PC-9 (cell line): ENCODE measurements around the gene FUNDC2. TPM values are rescaled to one million over a fixed set of nuclear protein-coding genes. Genes with fewer than 3 reads are reported as not detected.

ENCODE experiments used
- BruUV-seq: library from RNA; stranded (reverse); fragments of 400-500 nt; replicated peaks from 2 replicates; lab custom pipeline; 2021; lab: Mats Ljungman, UMichigan
- CTCF ChIA-PET: fragments of 300-600 bp; sonication (Branson Sonifier 250); formaldehyde crosslinking; loops from one replicate; lab custom pipeline; 2022; ENCODE audit warnings: antibody characterized with exemption; lab: Charles Lee
- POLR2A ChIA-PET: fragments of 300-600 bp; sonication (Branson Sonifier 250); formaldehyde crosslinking; loops from one replicate; lab custom pipeline; 2022; ENCODE audit warnings: antibody characterized with exemption; ENCODE audit not compliant: unreplicated experiment; lab: Charles Lee
- DNase-seq, 2 experiments: peaks; one replicate each; pipeline versions ENCODE4 v3.0.0 to v3.0.0-alpha.2; 2015 to 2022; ENCODE audit warnings: mixed read lengths in 1 of 2
- H2AFZ ChIP-seq: fragments of 200-600 bp; sonication (generic); 2 replicates; pipeline ENCODE4 v1.8.1; 2017; ENCODE audit warnings: antibody characterized with exemption
- H3F3A ChIP-seq: fragments of 200-600 bp; sonication (generic); 2 replicates; pipeline ENCODE4 v1.8.1; 2017; ENCODE audit warnings: antibody characterized with exemption, mild to moderate bottlenecking, low read depth; ENCODE audit not compliant: insufficient read depth
- H3K27ac ChIP-seq: fragments of 200-600 bp; sonication (generic); 2 replicates; pipeline ENCODE4 v1.6.1; 2016; ENCODE audit warnings: mixed run types
- H3K27me3 ChIP-seq: fragments of 200-600 bp; sonication (generic); 2 replicates; pipeline ENCODE4 v1.6.1; 2016; ENCODE audit warnings: low read depth, mixed run types; ENCODE audit not compliant: insufficient read depth
- H3K36me3 ChIP-seq: fragments of 200-600 bp; sonication (generic); 2 replicates; pipeline ENCODE4 v1.6.1; 2016; ENCODE audit warnings: low read depth, mixed run types
- H3K4me1 ChIP-seq: fragments of 200-600 bp; sonication (generic); replicated peaks from 2 replicates; pipeline ENCODE4 v1.6.1; 2016; ENCODE audit warnings: mixed run types; ENCODE audit not compliant: insufficient read depth
- H3K4me2 ChIP-seq: fragments of 200-600 bp; sonication (generic); 2 replicates; pipeline ENCODE4 v1.6.1; 2017; ENCODE audit warnings: mixed run types
- H3K4me3 ChIP-seq: fragments of 200-600 bp; sonication (generic); 2 replicates; pipeline ENCODE4 v1.6.1; 2016; ENCODE audit warnings: mixed run types
- H3K79me2 ChIP-seq: fragments of 200-600 bp; sonication (generic); 2 replicates; pipeline ENCODE4 v1.6.1; 2017; ENCODE audit warnings: low read depth, mixed run types
- H3K9me2 ChIP-seq: fragments of 200-600 bp; sonication (generic); 2 replicates; pipeline ENCODE4 v1.8.1; 2017; ENCODE audit warnings: mild to moderate bottlenecking; ENCODE audit not compliant: insufficient read depth
- H3K9me3 ChIP-seq: fragments of 200-600 bp; sonication (generic); 2 replicates; pipeline ENCODE4 v1.8.1; 2016; ENCODE audit warnings: low read depth; ENCODE audit not compliant: insufficient read depth
- H4K20me1 ChIP-seq: fragments of 200-600 bp; sonication (generic); 2 replicates; pipeline ENCODE4 v1.8.1; 2017; ENCODE audit not compliant: insufficient read depth
- CTCF ChIP-seq: fragments of 200-600 bp; sonication (generic); conservative IDR thresholded peaks from 2 replicates; pipeline ENCODE4 v1.6.1; 2017; ENCODE audit warnings: mixed run types, antibody characterized with exemption, mild to moderate bottlenecking, moderate library complexity
- EZH2 ChIP-seq: fragments of 200-600 bp; sonication (generic); IDR thresholded peaks from 2 replicates; pipeline ENCODE4 v1.8.0; 2017; ENCODE audit warnings: antibody characterized with exemption, low read depth
- intact Hi-C: fragments of 100-400 bp; cut with micrococcal nuclease; formaldehyde crosslinking; loops from one replicate; pipeline ENCODE4 v1.10.0; 2022; ENCODE audit not compliant: unreplicated experiment
- total RNA-seq: library from RNA; stranded (reverse); gene quantifications from 2 replicates; pipeline ENCODE4 v1.2.3, GENCODE V29; 2021

Gene FUNDC2
- total RNA-seq, 1 experiment from 2014 or later = 90.6 TPM

GRCh38 chrX:155070663-155070974 is 44.0 kb downstream of the FUNDC2 start:
- no peak for DNase-seq
- peaks cover 12% of the 10 kb centered on the region for H3F3A ChIP-seq
- no peaks in the 10 kb centered on the region for H3K27me3 ChIP-seq
- H3K9me2 ChIP-seq = no peaks in the 10 kb centered on the region
- CTCF ChIA-PET = no interaction called here
- peaks cover 40% of the 10 kb centered on the region for H3K4me1 ChIP-seq
- POLR2A ChIA-PET = no interaction called here
- peak overlapping the region; percentile 77 for H3K4me2 ChIP-seq
- no peaks in the 10 kb centered on the region for H3K36me3 ChIP-seq
- BruUV-seq = no TSS peak
- peaks cover 61% of the 10 kb centered on the region for H3K79me2 ChIP-seq
- peak overlapping the region; percentile 67 for H3K27ac ChIP-seq
- H2AFZ ChIP-seq = peak overlapping the region; percentile 90
- peak overlapping the region; percentile 67 for H3K4me3 ChIP-seq
- TF ChIP-seq EZH2 (no peak), CTCF (no peak)
- intact Hi-C loops = loop anchor here (2.0 kb wide), 1 partner anchor 44 kb away; the partner anchor contains the start of gene FUNDC2
- H3K9me3 ChIP-seq = no peaks in the 10 kb centered on the region
- no peaks in the 10 kb centered on the region for H4K20me1 ChIP-seq

GRCh38 chrX:155070975-155071693 is 44.5 kb downstream of the FUNDC2 start, which contains the start of the genes BRCC3, CMC4 and MTCP1:
BRCC3 (plus strand) TSS chrX:155071508; CDS start chrX:155071528, 20 bp downstream.
CMC4 (minus strand) TSS chrX:155071136; CDS start chrX:155064023, 7,113 bp downstream.
MTCP1 (minus strand) TSS chrX:155071136; CDS start chrX:155066010, 5,126 bp downstream.
- Histone ChIP-seq H3K9me2 (no peaks in the 10 kb centered on the region), H3K27me3 (no peaks in the 10 kb centered on the region), H3K4me1 (peaks cover 35% of the 10 kb centered on the region), H4K20me1 (no peaks in the 10 kb centered on the region), H3K4me2 (peak within 1 kb of the TSS; percentile 85), H3K79me2 (peaks cover 59% of the 10 kb centered on the region), H3K27ac (peak within 1 kb of the TSS; percentile 67), H3K36me3 (no peaks in the 10 kb centered on the region), H3K9me3 (no peaks in the 10 kb centered on the region), H2AFZ (peak within 1 kb of the TSS; percentile 97), H3K4me3 (peak within 1 kb of the TSS; percentile 83), H3F3A (peaks cover 7% of the 10 kb centered on the region)
- ChIA-PET CTCF (no interaction called here), POLR2A (interaction anchor here (0.6 kb wide), 1 partner anchor 154 kb away, joined by 3 read pairs; no protein-coding TSS in a partner anchor)
- peak; percentile 62 to 92 for DNase-seq
- intact Hi-C loops = loop anchor here (2.0 kb wide), 1 partner anchor 44 kb away; the partner anchor contains the start of gene FUNDC2
- BruUV-seq = no TSS peak
- no peak for TF ChIP-seq EZH2
- no peak for TF ChIP-seq CTCF

- peak in 1 of 2 experiments; percentile 35 for DNase-seq
- no peaks in the 10 kb centered on the region for H3K9me2 ChIP-seq
- POLR2A ChIA-PET = interaction anchor here (0.6 to 0.7 kb wide), 2 partner anchors 90 to 153 kb away, joined by 3 to 4 read pairs; no protein-coding TSS in a partner anchor
- peaks cover 53% of the 10 kb centered on the region for H3K79me2 ChIP-seq
- peak overlapping the region; percentile 59 for H3K27ac ChIP-seq
- H3K4me2 ChIP-seq = peak overlapping the region; percentile 85
- peaks cover 6% of the 10 kb centered on the region for H3F3A ChIP-seq
- no peaks in the 10 kb centered on the region for H3K36me3 ChIP-seq
- no peaks in the 10 kb centered on the region for H4K20me1 ChIP-seq
- no peaks in the 10 kb centered on the region for H3K27me3 ChIP-seq
- peaks cover 29% of the 10 kb centered on the region for H3K4me1 ChIP-seq
- H3K4me3 ChIP-seq = peak overlapping the region; percentile 83
- H2AFZ ChIP-seq = peak overlapping the region; percentile 97
- CTCF ChIA-PET = no interaction called here
- BruUV-seq = TSS peak; percentile 41
- TF ChIP-seq CTCF (no peak), EZH2 (no peak)
- no peaks in the 10 kb centered on the region for H3K9me3 ChIP-seq
- intact Hi-C loops = loop anchor here (2.0 kb wide), 1 partner anchor 45 kb away; the partner anchor contains the start of gene FUNDC2
Observed at GRCh38 chrX:155071694-155072280, 45.1 kb downstream of the FUNDC2 start.
